Right hindlimb (tissue), 1 donor: ENCODE data around the gene CDIP1.
"Not testable (repeated sequence)": the region's sequence is repeated elsewhere in the genome, so short reads cannot be mapped to it uniquely, and the experiment has no call there.

Experiments used
- DNase-seq: peaks from one replicate; pipeline ENCODE4 v3.0.0-alpha.2; 2018

The CDIP1 gene

DNA sequence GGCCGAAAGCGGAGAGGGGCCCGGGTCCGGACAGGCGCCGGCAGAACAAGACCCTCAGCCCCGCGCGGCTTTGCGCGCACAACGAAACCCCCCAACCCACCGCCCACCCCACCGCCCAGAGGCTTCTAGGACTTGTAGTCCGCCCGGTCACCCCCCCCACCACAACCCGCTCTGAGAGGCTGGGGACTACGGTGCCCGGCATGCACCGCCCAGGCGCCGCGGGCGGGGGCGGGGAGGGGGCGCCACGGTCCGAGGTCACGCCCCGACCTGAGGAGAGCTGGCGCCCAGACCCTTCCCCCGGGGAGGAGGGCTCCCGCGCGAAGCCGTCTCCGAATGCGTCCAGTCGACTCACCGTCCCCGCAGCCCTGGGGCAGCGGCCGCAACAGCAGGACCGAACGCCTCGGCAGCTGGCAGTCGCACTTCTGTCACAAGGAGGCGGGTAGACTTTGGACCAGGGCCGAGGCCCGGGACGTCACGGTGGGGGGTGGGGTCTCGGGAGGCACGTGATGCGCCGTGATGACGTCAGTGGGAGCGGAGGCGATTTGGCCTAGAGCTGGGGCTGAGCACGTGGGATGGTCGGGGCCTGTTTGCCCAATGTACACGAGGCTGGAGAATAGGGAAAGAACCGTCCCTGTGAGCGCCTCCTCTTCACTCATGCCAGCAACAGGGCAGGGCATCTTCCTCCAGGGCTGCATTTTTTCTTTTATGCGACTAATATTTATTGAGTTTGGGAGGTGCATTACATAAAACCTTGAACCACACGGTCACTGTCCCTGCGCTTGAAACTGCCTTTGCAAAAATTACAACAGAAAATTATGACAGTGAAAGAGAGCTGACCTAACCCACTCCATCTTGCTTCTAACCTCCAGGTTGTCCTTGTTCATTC, at the start of gene CDIP1:
TSS of gene CDIP1 (minus strand) at position 424 of the 886 bp plus-strand sequence. CDS start 24,643 bp downstream, outside the sequence.
- peak; percentile 97 for DNase-seq

DNA sequence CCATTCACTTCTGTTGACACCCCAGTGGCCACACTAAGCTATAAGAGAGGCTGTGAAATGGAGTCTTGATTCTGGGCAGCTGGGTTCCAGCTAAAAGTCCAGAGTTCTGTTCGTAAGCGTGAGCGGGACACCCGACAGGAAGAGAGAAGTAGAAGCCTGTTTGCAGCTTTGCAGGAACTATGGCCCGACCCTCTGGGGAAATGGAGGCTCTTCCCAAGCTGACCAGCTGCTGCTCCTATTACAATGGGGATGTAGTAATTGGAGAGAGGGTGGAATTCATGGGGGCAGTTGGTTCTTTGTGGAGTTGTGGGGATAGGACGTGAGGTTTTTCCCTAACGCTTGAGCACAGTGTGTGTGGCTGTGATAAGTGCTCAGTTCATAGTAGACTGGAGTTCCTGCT, 47.7 kb upstream of the CDIP1 start:
- no peak for DNase-seq

DNA sequence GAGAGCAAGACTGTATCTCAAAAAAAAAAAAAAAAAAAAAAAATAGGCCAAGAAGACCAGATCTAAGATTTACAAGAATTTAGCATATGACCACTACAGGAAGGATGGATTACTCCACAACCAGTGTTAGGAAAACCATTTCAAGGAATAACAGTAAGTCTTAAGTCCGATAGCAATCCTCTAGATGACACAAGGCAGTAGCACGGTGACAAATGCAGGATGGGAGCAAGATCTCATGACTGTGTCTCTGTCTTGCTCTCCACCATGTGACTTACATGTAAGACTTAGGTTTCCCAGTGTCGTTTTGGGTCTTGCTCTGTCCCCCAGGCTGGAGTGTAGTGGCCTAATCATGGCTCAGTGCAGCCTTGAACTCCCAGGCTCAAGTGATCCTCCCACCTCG, 45.3 kb upstream of the CDIP1 start:
- no peak for DNase-seq

DNA sequence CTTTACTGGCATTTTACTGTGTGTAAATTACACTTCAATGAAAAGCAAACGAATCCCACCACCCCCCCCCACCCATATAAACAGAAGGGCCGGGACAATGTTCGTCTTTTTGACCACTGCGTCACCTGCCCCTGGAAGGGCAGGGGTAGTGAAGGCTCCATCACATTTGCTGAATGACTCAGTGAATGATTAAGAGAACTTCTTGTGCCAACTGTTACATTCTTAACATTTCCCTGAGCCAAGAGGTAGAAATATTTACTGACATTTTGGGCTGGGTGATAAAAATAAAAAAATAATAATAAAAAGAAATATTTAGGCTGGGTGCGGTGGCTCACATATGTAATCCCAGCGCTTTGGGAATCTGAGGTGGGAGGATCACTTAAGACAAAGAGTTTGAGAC, 41.7 kb upstream of the CDIP1 start:
- DNase-seq = no peak

DNA sequence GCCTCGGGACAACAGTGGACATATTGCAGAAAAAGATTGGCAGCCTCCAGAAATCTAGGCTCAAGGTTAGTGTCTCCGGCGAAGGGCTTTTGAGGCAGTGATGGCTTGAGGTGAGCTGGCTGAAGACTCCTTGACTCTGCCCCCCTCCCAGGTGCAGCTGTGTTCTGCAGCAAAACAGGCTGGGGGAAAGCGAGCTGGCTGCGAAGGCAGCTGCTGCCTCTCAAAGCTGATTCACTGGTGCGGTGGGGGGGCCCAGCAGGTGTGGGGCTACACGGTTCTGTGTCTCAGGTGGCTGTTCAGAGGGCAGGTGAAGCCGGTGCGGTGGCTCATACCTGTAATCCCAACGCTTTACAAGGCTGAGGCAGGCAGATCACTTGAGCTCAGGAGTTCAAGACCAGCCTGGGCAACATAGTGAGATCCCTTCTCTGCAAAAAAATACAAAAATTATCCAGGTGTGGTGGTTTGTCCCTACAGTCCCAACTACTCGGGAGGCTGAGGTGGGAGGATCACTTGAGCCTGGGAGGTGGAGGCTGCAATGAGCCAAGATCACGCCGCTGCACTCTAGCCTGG, 40.5 kb upstream of the CDIP1 start:
- DNase-seq = no peak

DNA sequence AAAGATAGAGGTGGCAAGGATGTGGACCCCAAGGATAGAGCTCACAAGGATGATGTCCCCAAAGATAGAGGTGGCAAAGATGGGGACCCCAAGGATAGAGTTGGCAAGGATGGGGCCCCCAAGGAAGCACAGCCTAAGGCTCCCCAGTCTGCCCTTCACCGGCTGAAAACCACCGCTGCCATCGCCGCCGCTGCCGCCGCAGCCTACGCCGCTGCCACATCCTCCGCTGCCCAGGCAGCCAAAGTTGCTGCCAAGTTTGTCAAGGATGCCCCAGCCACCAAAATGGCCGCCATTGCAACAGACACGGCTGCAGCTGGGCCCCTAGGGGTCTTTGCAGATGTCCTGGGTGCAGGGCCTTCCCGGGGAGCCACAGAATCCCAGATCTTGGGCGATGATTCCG, 37.4 kb upstream of the CDIP1 start:
- no peak for DNase-seq

DNA sequence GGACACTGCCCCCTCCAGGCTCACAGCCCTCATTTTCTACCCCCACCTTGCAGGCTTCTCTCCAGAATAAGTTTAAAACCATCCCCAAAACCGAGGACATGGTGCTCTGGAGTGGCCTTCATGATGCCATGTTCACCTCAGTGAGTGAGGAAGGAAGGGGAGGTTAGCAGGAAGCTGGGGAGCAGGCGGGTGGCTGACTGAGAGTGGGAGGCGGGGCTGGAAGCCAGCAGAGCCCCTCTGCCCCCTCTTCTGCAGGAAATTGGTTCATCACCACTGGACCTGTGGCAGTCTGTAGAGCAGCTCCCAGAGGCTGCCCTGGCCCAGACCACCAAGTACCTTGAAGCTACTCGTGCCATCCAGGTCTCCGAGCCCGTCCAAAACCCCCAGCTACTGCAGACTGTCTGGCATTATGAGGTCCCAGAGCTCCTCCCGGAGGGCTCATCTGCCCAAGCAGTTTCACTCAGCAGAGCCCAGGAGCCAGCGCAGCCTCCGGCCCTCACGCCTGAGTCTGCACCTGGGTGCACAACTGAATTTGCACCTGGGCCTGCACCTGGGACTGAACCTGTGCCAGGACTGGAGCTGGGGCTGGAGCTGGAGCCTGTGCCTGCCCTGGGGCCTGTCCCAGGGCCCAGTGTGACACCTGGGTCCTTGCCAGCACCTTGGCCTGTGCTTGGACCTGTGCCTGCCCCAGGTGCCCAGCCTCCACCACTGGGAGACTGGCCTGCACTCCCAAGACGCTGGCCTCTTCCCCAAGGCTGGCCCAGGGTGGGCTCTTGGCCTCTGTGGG, 36.5 kb upstream of the CDIP1 start:
- DNase-seq = no peak

DNA sequence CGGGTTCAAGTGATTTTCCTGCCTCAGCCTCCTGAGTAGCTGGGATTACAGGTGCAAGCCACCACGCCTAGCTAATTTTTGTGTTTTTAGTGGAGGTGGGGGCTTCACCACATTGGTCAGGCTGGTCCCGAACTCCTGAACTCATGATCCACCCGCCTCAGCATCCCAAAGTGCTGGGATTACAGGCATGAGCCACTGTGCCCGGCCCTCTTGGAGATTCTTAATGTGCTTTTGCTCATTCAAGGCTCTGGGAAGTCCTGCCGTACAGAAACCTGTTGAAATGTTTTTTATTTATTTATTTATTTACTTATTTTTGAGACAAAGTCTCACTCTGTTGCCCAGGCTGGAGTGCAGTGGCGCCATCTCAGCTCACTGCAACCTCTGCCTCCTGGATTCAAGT, 35.4 kb upstream of the CDIP1 start:
- DNase-seq = not testable (repeated sequence)

DNA sequence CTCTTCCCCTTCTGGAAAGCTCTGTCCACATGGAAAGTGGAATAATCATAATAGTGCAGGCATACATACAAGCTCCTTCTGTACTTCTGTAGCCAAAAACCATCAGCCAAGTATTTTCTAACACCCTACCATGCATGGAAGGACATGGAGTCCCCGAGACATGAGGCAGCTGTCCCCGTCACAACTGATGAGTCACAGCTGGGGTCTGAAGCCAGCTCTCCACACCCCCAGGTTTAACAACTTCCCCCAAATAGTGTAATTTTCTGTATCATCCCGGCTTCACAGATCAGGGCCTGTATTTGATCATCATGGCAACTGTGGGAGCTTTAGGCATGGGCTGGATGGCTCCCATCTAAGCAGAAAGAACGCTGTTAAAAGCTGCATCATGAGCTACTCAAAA, 34.1 kb upstream of the CDIP1 start:
- DNase-seq = peak; percentile 52

DNA sequence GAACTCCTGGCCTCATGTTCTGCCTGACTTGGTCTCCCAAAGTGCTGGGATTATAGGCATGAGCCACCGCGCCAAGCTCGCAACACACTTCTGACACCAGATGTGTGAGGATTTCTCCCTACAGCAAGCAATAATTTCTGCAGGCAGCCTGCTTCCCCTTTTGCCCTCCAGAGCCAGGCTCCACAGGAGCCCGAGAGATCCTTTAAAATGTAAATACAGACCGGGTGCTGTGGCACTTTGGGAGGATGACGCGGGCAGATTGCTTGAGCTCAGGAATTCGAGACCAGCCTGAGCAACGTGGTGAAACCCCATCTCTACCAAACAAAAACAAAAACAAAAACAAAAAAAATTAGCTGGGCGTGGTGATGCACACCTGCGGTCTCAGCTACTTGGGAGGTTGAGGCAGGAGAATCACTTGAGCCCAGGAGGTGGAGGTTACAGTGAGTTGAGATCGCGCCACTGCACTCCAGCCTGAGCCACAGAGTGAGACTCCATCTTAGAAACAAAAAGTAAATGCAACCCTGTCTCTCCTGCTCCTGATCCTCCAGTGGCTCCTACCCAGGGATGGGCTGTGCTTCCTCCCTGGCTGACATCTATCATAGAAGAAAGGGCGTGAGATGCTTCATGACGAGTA, 32.2 kb upstream of the CDIP1 start:
- DNase-seq = no peak

DNA sequence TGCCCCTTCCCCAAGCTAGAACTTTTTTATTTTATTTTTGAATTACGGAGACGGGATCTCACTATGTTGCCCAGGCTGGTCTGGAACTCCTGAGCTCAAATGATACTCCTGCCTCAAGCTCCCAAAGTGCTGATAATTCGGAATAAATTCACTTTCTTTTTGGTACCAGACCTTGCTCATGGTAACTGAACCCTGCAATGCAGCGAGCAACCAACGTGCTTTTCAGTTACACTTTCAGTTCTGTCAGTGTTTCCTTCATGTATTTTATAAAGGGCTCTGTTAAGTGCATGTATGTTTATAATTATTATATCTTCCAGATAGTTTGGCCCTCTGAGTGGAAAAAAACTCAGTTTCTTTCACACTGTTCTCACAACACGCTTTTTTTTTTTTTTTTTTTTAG, 31.5 kb upstream of the CDIP1 start:
- DNase-seq = no peak

DNA sequence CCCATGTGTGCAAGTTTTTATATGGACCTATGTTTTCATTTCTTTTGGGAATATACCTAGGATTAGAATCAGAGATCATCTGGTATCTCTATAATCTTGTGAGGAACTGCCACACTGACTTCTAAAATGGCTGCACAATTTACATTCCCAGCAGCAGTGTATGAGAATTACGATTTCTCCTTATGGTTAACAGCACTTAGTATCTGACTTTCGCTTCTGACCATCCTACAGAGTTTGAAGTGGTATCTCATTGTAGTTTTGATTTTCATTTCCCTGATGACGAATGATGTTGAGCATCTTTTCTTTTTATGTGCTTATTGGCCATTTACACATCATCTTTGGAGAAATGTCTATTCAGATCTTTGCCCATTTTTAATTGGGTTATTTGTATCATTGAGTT, 27.6 kb upstream of the CDIP1 start:
- DNase-seq = no peak

DNA sequence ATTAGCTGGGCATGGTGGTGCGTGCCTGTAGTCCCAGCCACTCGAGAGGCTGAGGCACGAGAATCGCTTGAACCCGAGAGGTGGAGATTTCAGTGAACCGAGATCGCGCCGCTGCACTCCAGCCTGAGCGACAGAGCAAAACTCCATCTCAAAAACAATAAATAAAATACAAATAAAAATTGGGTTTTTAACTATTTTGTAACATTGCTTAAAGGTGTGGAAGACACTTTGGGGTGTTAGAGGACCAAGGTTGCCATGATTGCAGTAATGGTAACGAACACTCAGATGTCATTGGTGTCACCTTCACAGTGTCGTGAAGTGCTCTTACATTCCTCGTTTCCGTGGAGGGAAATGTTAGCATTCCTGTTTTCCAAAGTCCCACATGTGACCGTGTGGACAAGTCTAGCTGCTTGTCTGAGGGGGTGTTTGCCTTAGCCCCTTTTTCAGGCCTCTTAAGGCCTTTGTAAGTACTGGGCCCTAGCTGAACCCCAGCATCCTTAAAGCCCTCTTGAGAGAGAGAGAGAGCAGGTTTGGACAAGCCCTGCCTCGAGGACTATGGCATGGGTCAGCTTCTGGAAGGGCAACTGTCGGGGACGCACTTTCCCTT, 26.2 kb upstream of the CDIP1 start:
- no peak for DNase-seq

DNA sequence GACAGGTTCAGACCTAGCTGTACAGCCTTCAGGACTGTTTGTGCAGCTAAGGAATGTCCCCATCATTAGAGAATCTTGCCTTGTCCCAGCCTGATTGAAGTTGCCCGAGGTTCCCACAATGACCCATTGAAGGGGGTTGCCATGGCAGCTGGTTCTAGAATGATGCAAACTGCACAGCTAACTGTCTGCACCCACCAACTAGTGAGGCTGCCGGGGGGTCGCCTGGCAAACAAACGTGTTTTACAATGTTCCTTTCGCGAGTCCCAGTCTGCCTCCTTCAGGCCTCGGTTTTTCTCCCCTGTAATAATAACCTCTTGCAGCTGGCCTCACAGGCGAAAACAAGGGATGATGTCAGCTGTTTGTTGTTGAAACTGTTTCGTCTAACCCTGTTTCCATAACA, 23.0 kb upstream of the CDIP1 start:
- no peak for DNase-seq

DNA sequence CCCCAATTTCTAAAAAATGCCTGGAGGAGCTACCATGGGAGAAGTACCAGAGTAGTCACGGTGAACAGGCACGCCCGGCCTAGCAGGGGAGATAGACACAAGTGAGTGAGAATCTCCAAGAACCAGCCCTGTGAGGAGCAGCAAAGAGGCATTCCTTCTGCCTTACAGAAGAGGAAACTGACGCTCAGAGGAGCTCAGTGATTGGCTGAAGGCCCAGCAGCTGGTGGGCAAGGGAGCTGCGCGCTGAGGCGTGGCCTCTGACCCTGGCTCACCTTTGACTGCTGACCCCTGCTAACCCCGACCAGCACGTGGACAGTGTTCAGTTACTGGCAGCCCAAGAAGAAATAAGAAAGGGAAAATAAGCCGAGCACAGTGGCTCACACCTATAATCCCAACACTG, 19.4 kb upstream of the CDIP1 start:
- no peak for DNase-seq

DNA sequence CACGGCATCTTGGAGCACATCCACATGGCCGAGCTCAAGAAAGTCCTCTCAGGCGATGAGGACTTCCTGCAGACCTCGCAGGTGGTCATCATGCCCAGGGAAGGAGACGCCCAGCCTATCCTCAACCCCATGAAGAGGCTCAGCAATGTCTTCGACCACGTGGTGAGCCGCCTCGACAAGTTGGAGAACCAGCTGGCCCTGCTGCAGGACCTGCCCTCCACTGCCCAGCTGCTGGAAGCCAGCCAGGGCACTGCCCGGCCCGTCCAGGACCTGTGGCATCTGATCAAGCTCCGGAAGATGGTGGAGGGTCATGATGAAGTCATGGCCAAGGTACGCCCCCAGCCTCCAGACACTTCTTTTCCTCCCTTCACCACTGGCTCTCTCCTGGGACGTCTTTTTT, 18.0 kb upstream of the CDIP1 start:
- DNase-seq = no peak

DNA sequence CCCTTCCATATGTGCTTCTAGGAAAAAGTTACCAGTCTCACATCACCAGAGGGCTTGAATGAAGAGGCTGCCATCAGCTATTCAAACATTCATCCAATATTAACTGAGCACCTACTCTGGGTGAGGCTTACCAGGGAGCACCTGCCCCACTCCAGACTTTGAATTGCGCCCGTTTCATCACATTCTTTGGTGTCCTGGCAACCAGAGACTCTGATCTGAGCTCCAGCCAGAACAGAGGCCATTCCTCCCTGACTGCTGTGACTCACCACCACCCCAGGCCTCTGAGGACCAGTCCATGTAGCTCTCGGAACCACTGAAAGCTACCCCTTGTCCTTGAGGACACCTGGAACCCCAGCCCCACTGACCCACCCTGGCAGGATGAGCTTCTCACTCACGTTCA, 17.5 kb upstream of the CDIP1 start, which contains the start of gene C16orf96:
TSS of gene C16orf96 (plus strand) at position 229 of the 400 bp plus-strand sequence. CDS start at position 379, 150 bp downstream.
- no peak for DNase-seq

DNA sequence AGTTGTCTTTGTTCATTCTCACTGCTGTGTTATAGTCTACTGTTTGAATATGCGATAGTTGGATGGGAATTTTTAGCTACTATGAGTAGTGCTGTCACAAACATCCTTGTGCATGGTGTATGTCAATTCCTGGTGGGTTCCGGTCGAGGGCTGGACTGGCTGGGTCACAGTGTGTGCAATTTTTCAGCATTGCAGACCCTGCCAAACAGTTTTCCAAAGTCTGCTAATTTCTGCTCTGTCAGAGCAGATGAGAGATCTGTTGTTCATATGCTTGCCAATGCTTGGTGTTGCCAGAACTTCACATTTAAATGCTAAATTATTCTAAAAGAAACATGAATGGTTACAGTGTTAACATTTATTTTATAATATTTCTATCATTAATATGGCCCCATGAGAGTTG, 14.0 kb upstream of the CDIP1 start:
- no peak for DNase-seq

DNA sequence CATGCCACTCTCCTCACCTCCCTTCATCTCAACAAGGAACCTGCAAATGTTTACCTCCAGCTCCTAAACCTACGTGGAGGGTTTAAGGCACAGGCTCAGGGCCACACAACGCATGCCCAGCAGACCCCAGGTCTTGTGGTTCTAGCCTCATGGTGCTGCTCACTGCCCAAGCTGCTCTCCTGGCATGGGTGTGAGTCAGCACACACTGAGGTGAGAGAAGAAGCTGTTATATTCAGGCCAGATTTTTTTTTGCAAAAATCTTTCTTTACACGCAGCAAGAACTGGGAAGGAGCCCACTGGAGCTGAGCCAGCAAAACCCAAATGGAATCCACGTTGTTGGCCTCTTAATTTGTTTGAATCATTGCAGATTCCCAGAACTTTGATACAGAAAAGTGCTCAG, 12.0 kb upstream of the CDIP1 start:
- no peak for DNase-seq

DNA sequence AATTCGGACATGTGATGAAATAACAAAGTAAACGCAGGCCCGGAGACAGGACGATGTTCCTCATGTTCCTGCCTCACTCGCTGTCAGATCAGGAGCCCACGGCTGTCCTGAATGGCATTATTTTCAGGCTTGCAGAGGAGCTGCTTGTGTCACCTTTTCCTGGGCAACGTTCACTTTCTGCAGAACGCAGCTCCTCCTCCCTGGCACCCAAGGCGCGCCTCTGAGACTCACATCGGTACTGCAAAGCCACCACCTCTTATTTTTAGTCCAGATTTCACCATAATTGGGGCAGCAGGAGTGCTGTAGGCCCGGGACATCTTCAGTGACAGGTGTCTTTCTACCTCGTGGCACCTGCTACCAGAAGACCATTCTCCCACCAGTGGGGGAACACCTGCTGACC, 9.6 kb upstream of the CDIP1 start:
- no peak for DNase-seq

DNA sequence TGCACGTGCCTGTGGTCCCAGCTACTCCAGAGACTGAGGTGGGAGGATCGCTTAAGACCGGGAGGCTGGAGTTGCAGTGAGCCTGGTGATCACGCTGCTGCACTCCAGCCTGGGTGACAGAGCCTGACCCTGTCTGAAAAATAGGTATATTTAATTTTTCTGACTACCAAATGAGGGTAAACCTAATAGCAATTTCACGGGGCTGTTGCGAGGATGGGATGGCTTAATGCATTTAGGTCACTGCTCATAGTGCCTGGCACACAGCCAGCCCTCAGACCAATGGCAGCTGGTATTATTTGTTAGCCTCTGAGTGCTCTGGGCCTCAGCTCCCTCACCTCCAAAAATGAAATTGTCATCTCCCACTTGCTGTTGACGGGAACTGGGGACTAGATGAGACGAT, 5.9 kb upstream of the CDIP1 start:
- no peak for DNase-seq

DNA sequence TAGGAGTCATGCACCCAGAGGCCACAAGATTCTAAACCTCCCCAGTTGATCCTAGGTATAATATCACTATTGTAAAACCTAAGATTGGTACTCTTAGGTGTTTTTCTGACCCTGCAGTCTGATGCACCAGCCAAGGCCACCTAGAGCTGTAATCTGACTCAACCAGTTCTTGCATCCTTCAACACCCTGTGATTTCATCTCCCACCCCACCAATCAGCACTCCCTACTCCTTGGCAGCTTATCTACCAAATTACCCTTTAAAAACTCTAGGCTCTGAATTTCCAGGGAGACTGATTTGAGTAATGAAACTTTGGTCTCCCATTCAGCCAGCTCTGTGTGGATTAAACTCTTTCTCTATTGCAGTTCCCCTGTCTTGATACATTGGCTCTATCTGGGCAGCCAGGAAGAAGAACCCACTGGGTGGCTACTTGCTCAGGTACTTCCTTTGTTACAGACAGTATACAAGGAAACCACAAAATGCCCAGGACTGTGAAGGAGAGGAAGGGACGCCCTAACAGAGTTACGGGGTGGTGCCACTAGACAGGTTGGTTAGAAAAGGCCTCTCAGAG, 1.2 kb upstream of the CDIP1 start:
- DNase-seq = no peak
